DMS53 treated with DMSO at 0.1 percent for 48 hours (cell line): Measurements from ENCODE around the gene ECI2.
A peak's percentile ranks its signal among the peaks of the same experiment; 100 is the strongest.

ENCODE experiments used
- DNase-seq: peaks from one replicate; lab custom pipeline; 2025; ENCODE audit not compliant: unreplicated experiment; lab: John Stamatoyannopoulos, UW

The ECI2 gene

DNA sequence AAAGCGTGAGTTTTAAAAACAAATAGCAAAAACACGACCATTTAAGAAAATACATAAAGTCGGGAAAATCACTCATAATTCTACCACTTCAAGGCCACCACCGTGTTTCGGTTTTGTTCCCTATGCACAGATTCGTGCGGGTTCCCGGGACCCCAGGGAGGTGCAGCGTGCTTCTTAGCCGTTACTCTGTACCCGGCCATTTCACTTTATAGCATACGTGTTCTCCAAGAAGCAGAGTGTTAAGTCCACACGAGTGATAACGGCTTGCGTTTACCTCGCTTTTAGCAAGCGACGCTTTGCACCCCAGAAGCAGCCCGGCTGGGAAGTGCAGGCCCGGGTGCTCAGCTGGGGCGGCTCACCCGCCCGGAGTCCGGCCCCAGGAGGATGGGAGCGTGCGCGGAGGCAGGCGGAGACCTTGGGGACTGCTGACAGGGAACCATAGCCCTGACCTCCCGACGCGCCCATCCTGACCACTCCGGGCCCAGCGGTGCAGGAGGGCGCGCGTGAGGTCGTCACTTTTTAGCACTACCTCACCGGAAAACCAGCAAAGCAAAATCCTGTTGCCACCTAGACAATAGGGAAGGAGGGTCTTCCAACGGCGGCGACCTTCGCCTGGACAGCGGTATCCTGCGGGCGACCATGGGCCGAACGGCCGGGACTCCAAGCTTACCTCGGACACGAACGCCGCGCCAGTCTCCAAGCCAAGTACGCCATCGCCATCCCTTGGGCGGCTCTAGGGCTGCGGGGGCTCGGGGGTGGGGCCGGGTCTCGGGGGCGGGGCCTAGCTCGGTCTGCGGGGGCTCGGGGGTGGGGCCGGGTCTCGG, at the start of gene ECI2:
TSS of gene ECI2 (minus strand) at position 735 of the 824 bp plus-strand sequence. CDS start at position 720, 15 bp downstream.
- peak; percentile 79 for DNase-seq

DNA sequence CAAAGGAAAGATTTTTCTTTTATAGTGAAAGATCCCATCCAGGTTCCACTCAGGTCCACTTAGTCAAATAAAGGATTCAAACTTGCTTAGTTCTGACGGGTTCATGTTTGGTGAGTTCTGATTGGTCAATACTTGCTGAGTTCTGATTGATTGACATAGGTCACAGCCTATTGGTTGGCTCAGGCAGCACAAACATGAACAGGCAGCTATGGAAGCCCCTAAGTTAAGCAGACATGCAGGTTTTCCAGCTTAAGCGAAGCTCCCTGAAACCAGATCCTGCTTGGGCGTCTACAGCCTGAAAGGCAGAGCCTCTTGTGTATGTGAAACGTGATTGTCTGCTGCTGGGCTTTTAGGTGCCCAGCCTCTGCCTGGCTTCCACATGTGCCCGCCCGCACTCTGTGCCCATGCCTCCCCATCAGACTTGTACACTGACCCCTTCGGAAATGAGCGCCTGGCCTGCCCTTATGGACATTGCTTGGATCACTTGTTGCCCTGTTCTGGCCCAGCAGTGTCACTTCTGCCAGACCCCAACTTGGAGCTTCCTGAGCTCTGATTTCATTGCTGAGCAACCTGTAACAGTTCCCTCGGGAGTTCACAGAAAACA, 45.4 kb upstream of the ECI2 start:
- no peak for DNase-seq

- DNase-seq, result no peak
Measured at GRCh38 chr6:4179960-4180651, 44.7 kb upstream of the ECI2 start.

- DNase-seq, result no peak
Measured at GRCh38 chr6:4178737-4179333, 43.5 kb upstream of the ECI2 start.

DNA sequence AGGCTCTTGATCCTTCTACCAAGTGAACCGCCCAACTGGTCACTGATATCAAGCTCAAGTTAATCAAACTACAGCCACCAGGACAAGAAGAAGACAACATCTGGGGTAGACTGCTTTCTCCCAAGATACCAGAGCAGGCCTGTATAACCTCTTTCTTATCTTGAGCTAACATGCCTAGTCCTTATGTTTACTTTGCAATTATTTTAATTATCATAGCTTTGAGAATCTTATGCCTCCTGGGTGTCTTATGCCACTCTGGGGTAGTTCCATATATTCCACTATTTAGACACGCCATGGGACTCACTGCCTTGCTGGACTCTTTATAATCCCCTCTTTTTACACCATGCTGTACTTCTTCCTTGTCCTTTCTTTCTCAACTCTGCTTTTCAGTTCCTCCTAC, 41.5 kb upstream of the ECI2 start:
- DNase-seq, result no peak

DNA sequence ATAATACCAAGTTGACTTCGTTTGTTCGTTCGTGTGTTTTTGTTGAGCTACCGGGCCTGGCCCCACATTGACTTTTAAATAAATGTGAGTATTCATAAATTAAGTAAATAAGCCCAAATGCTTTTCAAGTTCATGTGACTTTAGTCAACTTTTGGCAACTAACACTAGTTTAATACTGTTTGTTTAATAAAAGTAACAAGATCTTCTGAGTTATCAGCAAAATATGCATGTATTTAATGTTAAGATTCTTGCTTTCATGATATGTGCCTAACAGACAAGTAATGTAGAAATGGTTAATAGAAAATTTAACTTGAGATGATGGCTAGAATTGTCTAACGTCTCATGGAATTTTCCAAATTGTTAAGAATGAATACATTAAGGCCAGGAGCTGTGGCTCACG, 38.7 kb upstream of the ECI2 start:
- no peak for DNase-seq

DNA sequence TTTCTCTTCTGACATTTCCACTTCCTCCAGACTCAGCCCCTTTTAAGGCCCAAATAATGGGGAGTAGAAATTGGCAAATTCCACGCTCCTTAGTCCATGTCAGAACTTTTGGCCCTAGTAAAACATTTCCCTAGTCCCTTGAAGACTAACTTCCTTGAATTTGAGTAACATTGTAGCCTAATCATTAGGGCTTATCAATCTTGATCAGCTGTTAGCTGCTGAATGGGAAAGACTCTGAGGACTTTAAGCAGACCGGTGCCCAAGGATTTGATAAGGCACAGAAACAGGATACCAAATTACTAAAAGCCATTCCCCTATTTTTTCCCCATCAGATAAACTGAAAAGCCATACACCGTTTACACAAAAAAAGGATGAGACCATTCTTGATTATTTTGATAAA, 37.0 kb upstream of the ECI2 start:
- DNase-seq, result no peak

- no peak for DNase-seq
Measured at GRCh38 chr6:4170297-4170696, 34.9 kb upstream of the ECI2 start.

GRCh38 chr6:4169028-4169789, 33.8 kb upstream of the ECI2 start:
- no peak for DNase-seq

DNA sequence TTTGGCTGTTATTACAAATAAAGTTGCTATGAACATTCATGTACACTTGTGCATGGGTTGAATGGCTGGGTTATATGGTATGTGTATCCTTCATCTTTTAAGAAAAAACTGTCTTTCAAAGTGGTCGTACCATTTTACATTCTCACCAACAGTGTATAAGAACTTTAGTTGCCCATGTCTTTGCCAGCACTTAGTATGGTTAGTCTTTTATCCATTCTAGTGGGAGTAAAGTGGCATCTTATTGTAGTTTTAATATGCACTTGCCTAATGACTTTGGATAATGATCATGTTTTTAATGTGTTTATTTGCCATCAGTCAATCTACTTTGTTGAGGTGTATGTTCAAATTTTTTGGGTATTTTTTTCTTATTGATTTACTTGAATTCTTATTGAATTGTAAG, 32.5 kb upstream of the ECI2 start:
- DNase-seq, result no peak

DNA sequence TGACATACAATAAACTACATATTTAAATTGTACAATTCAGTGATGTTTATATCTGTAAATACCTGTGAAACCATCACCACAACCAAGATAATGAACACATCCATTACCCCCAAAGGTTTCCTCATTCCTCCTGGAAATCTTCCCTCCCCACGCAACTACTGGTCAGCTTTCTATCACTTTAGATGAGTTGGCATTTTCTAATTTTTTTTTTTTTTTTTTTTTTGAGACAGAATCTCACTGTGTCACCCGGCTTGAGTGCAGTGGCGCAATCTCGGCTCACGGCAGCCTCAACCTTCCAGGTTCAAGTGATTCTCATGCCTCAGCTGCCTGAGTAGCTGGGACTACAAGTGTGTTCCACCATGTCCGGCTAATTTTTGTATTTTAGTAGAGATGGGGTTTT, 31.7 kb upstream of the ECI2 start:
- DNase-seq, result no peak

GRCh38 chr6:4164456-4164855, 29.1 kb upstream of the ECI2 start:
- no peak for DNase-seq

- no peak for DNase-seq
Measured at GRCh38 chr6:4164117-4164442, 28.7 kb upstream of the ECI2 start.

- no peak for DNase-seq
Measured at GRCh38 chr6:4163408-4164116, 28.2 kb upstream of the ECI2 start.

GRCh38 chr6:4162370-4162769, 27.0 kb upstream of the ECI2 start:
- no peak for DNase-seq

DNA sequence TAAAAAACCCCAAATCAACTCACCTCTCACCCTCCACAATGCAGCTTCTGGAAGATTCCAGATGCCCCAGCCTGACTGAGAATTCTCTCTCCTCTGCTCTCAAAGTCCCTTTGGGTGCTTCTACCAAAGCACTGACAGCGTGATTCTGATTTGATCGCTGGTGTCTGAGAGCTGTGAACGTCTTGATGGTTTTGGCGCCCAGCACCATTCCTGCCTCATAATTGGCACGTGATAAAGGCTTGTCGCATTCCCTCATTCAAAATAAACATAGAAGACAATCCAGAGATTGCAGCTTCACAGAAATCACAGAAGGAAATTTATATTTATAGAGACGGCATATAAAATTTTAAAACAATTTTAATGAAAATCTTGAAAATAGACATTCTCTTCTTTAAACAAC, 24.1 kb upstream of the ECI2 start:
- no peak for DNase-seq

GRCh38 chr6:4157506-4157905, 22.1 kb upstream of the ECI2 start:
- DNase-seq, result no peak

- DNase-seq, result peak; percentile 68
Measured at GRCh38 chr6:4155848-4156466, 20.6 kb upstream of the ECI2 start.

DNA sequence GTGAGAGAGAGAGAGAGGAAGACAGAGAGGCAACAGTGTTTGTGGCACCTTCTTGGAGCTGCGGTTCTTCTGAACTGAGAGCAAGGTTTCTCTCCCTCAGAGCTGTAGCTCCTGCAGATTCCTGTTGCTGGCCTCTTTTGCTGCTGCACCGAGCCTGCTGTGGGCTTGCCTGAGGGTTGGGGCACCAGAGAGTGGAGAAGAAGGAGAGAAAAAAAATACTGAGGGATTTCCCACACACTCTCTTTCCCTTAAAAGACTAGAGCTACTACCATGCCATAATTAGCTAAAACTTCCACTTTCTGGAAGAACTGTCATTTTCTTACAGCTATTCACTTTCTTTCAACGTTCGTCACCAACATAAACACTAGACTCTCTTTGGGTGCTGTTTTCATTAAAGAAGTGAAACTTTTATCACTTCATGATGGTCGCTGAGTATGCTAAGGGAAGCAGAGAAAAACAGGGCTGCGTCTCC, 18.2 kb upstream of the ECI2 start:
- no peak for DNase-seq

GRCh38 chr6:4145083-4145482, 9.7 kb upstream of the ECI2 start:
- DNase-seq, result no peak
